Upper lobe of right lung (tissue), 1 donor: ENCODE measurements around the gene PARD3B. TPM values are rescaled to one million over a fixed set of nuclear protein-coding genes. Genes with fewer than 3 reads are reported as not detected.
A peak's percentile ranks its signal among the peaks of the same experiment; 100 is the strongest.

Source experiments
- ATAC-seq: fragments of 200-7000 bp; cut with Tn5 transposase; one replicate; pipeline ENCODE4 v1.9.1; 2020; ENCODE audit warnings: mild to moderate bottlenecking, moderate library complexity
- DNase-seq: peaks from one replicate; pipeline ENCODE4 v3.0.0-alpha.2; 2020
- H3K27ac ChIP-seq: fragments of 200-600 bp; one replicate; pipeline ENCODE4 v1.8.0; 2022
- H3K27me3 ChIP-seq: fragments of 200-600 bp; one replicate; pipeline ENCODE4 v1.8.0; 2022; ENCODE audit warnings: mild to moderate bottlenecking
- H3K36me3 ChIP-seq: fragments of 200-600 bp; one replicate; pipeline ENCODE4 v1.8.0; 2022
- H3K4me1 ChIP-seq: fragments of 200-600 bp; one replicate; pipeline ENCODE4 v1.8.0; 2022
- H3K4me3 ChIP-seq: fragments of 200-600 bp; one replicate; pipeline ENCODE4 v1.8.0; 2022; ENCODE audit warnings: mild to moderate bottlenecking
- H3K9me3 ChIP-seq: fragments of 200-600 bp; one replicate; pipeline ENCODE4 v1.8.0; 2022
- intact Hi-C: fragments of 100-400 bp; cut with DNase I; formaldehyde crosslinking; loops from one replicate; pipeline ENCODE4 v1.11.0; 2022
- total RNA-seq: library from RNA; stranded (reverse); fragmentation: NEBNext Ultra II Directional; extraction: Animal tissue kit (Norgen Biotek cat#: 25700); gene quantifications from one replicate; pipeline ENCODE4 v1.2.1, GENCODE V29; 2021
- TF ChIP-seq, protein P1 (sequence below): fragments of 200-600 bp; IDR thresholded peaks from one replicate; pipeline ENCODE4 v1.8.0; 2022; ENCODE audit warnings: antibody characterized with exemption
- donor health status: DM: no; HTN: yes; CAD: no; lungs with severe emphysema.

Gene PARD3B
- total RNA-seq, 1 donor from 2014 or later, result 32.5 TPM

DNA sequence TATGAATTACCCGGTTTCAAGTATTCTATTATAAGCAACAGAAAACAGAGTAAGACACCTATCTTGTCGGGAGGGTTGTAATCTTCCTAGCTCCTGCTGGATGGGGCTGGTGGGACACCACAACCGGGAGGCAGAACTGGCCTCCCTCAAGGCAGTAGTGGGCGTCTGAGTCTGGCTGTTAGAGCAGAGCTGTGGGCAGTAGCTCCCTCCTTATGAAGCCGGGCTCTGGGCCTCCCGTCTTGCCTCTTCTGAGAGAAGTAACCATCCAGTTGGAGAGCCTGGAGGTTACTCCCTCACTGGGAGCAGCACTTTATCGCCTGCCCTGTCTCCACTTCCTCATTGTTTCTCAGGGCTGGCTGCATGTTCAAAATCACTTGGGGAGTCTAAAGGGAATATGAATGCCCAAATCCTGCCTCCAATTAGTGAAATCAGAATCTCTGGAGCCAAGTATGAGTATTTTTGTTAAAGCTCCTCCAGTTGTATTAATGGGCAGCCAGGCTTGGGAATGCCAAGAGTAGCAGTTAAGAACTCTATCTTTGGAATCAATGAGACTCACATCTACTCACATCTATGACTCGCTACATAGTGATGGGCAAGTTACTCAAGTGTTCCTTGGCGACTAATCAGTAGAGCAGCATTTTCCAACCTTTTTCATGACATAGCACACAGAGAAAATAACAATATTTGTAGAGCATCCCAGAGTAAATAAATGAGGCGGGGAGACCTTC, 1109.8 kb downstream of the PARD3B start:
- no peak overlapping the region for H3K4me3 ChIP-seq
- peaks cover 3% of the 10 kb centered on the region for H3K27me3 ChIP-seq
- ATAC-seq (no peak), DNase-seq (no peak)
- peaks cover 11% of the 10 kb centered on the region for H3K4me1 ChIP-seq
- intact Hi-C loops, result no loop called here
- H3K9me3 ChIP-seq, result no peaks in the 10 kb centered on the region
- TF ChIP-seq, protein P1, sequence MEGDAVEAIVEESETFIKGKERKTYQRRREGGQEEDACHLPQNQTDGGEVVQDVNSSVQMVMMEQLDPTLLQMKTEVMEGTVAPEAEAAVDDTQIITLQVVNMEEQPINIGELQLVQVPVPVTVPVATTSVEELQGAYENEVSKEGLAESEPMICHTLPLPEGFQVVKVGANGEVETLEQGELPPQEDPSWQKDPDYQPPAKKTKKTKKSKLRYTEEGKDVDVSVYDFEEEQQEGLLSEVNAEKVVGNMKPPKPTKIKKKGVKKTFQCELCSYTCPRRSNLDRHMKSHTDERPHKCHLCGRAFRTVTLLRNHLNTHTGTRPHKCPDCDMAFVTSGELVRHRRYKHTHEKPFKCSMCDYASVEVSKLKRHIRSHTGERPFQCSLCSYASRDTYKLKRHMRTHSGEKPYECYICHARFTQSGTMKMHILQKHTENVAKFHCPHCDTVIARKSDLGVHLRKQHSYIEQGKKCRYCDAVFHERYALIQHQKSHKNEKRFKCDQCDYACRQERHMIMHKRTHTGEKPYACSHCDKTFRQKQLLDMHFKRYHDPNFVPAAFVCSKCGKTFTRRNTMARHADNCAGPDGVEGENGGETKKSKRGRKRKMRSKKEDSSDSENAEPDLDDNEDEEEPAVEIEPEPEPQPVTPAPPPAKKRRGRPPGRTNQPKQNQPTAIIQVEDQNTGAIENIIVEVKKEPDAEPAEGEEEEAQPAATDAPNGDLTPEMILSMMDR, result no peak
- H3K27ac ChIP-seq, result no peak overlapping the region
- H3K36me3 ChIP-seq, result no peaks in the 10 kb centered on the region

DNA sequence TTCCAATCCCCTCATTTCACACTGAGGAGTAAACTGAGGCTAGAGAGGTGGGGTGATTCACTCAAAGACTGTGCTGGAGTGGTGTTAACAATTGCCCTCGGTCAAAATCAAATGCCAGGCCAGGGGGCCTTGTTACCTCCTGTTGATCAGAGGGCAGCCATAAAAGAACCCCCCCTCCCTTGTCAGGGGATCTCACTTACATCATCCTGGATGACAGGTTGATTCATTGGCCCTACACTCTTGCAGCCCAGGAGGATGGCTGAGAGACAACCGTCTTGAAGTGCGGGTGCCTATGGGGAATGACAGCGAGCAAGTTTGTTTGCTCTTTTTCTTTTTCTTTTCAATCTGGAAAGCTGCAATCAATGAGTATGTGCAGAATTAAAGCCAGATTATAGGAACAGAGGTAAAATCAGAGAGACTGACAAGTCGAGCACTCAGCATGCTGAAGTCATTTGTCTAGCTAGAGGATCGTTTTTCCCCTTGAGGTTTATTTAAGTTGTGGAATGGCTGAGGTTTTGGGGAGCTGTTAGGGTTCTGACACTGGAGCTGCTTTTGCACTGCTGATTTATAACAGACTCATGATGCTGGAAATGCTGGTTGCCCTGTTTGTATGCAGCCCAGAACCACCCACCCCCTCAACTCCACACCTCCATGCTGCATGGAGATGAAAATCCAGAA, 1110.6 kb downstream of the PARD3B start:
- no peak overlapping the region for H3K27ac ChIP-seq
- H3K36me3 ChIP-seq, result no peaks in the 10 kb centered on the region
- H3K27me3 ChIP-seq, result peaks cover 3% of the 10 kb centered on the region
- TF ChIP-seq, protein P1, result no peak
- no peak for ATAC-seq
- H3K4me3 ChIP-seq, result no peak overlapping the region
- no peaks in the 10 kb centered on the region for H3K9me3 ChIP-seq
- H3K4me1 ChIP-seq, result peaks cover 11% of the 10 kb centered on the region
- intact Hi-C loops, result no loop called here
- DNase-seq, result no peak

DNA sequence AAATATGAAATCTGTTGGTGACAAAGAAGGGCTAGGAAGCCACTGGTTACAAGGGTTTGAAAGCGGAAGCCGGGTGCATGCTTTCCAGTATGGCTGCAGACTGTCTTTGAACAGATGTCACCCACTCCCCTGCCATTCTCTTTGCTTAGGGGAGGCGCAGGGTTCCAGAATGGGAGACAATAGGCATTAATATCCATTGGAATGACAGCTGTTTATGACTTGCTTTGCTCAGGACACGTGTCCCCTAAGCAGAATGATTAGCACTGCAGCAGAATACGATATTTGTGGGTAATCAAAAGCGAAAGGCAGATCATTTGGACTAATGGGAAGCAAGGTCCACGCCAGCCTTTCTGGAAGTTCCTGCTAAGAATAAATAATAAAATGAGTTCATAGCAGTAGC, 1111.2 kb downstream of the PARD3B start:
- H3K27me3 ChIP-seq, result peaks cover 3% of the 10 kb centered on the region
- DNase-seq (no peak), ATAC-seq (no peak)
- no peaks in the 10 kb centered on the region for H3K36me3 ChIP-seq
- intact Hi-C loops, result no loop called here
- H3K4me3 ChIP-seq, result no peak overlapping the region
- no peaks in the 10 kb centered on the region for H3K9me3 ChIP-seq
- H3K27ac ChIP-seq, result no peak overlapping the region
- TF ChIP-seq, protein P1, result no peak
- peaks cover 11% of the 10 kb centered on the region for H3K4me1 ChIP-seq

DNA sequence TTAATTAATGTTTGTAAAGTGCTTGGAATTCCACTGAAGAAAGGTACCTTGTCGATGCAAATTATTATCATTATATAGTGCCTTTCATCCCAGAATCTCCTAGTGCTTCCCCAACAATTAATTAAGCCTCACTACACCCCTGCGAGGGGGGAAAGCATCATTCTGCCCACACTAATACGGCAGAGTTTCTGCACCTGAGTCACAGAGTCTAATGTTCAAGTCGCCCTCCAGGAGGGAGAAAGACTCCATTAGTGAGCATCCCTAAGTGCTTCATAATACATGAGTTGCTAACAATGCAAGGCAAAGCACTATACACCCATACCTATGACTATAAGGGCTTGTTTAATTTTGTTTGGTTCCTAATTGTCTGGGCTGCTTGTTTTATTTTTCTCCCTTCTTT, 1111.7 kb downstream of the PARD3B start:
- intact Hi-C loops, result no loop called here
- Histone ChIP-seq H3K9me3 (no peaks in the 10 kb centered on the region), H3K4me1 (peaks cover 11% of the 10 kb centered on the region), H3K4me3 (no peak overlapping the region), H3K36me3 (no peaks in the 10 kb centered on the region), H3K27ac (no peak overlapping the region), H3K27me3 (peaks cover 3% of the 10 kb centered on the region)
- no peak for ATAC-seq
- no peak for DNase-seq
- TF ChIP-seq, protein P1, result no peak

DNA sequence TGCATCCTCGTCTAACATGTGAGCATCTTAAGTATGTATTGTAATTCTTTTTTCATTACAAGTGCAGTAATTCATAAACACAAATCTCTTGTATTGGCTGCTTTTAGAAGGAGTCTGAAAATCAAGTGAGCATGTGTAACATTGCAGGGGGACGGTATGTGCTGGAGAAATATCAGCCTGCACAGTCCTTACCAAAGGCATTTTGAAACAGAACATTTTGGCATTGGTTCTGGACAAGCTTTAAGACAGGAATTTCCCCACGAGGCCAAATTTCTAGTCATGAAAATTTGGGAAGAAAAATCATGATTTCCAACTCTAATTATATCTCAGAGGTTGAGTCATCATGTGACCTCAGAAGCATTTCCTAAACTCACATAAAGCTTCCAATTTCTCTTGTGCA, 1112.3 kb downstream of the PARD3B start:
- Histone ChIP-seq H3K4me3 (no peak overlapping the region), H3K27me3 (peaks cover 3% of the 10 kb centered on the region), H3K36me3 (no peaks in the 10 kb centered on the region), H3K9me3 (no peaks in the 10 kb centered on the region), H3K27ac (no peak overlapping the region), H3K4me1 (peaks cover 11% of the 10 kb centered on the region)
- no peak for DNase-seq
- peak; percentile 37 for ATAC-seq
- TF ChIP-seq, protein P1, result no peak
- intact Hi-C loops, result no loop called here
